ENCODE data around the gene NHS.

NHS gene

GRCh38 chrX:17779434-17779833 is 404.4 kb downstream of the NHS start:
- no peak for DNase-seq (ENCODE audit: low read depth in 2 of 2)

Measured in fibroblast of skin of left quadriceps (primary cell).